Measurements from ENCODE around the gene BDKRB2. TPM values are rescaled to one million over a fixed set of nuclear protein-coding genes. Genes with fewer than 3 reads are reported as not detected.

The BDKRB2 gene
- total and polyA plus RNA-seq, 2 of the 8 experiments (the other 6 are each of a cell fraction or from before 2014, with no cell fraction given): 0.13 to 0.21 TPM

DNA sequence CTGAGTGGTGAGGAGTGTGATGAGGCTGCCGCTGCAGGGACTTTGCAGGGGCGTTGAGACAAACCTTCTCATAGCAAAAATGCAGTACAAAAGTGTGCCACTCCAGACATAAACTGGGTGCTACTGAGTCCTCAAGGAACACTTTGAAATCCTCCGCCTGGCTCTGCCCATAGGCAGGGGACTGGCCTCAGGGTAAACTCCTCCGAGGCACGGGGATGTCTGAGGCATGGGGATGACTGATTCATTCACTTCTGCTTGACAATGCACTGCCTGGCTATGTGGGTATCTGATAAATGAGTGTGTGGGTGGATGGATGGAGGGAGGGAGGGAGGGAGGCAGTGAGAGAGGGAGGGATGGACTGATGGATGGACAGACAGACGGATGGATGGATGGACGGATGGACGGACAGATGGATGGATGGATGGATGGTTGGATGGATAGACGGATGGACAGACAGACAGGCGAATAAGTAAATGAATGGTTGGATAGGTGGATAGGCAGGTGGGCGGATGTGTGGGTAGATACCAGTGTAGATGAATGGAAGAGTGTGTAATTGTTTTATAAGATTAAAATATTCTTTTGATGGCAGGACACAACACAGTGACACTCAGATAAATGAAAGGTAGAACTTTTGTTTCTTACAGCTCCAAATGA is 2.1 kb upstream of the BDKRB2 start (continued):
- TF ChIP-seq YY1 (IDR thresholded peaks at IDR 0.05; ENCODE audit: low read depth, low read length) (no peak), POU5F1 (IDR thresholded peaks at IDR 0.05; ENCODE audit: low read depth, low read length) (no peak), EP300 (IDR thresholded peaks at IDR 0.05; ENCODE audit: borderline replicate concordance in 1 of 2, low read depth in 2 of 2, low read length in 2 of 2) (no peak)

Data from H1 (cell line).